ENCODE measurements around the gene LONP2. TPM values are rescaled to one million over a fixed set of nuclear protein-coding genes. Genes with fewer than 3 reads are reported as not detected.
"Not testable (repeated sequence)": the region's sequence is repeated elsewhere in the genome, so short reads cannot be mapped to it uniquely, and the experiment has no call there.

The LONP2 gene
- total RNA-seq, 1 experiment from 2014 or later: 55.6 TPM

DNA sequence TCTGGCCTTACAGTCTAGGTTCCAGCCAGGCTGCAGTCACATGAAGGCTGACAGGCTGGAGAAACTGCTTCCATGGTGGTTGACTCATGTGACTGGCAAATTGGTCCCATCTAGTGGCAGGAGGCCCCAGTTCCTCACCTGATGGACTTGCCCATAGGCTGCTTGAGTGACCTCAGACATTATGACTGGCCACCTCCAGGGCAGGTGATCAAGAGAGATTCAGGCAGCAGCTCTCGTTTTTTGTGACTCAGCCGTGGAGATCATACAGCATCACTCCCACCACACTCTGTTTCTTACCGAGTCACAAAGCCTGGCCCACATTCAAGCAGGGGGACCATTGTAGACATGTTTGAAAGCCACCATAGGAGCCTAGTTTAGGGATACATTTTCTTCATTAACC, 106.6 kb downstream of the LONP2 start:
- H3K36me3 Mint-ChIP-seq (ENCODE audit: insufficient read depth, unreplicated experiment): peaks cover 84% of the 10 kb centered on the region
- no TSS peak for BruUV-seq (replicated peaks)

DNA sequence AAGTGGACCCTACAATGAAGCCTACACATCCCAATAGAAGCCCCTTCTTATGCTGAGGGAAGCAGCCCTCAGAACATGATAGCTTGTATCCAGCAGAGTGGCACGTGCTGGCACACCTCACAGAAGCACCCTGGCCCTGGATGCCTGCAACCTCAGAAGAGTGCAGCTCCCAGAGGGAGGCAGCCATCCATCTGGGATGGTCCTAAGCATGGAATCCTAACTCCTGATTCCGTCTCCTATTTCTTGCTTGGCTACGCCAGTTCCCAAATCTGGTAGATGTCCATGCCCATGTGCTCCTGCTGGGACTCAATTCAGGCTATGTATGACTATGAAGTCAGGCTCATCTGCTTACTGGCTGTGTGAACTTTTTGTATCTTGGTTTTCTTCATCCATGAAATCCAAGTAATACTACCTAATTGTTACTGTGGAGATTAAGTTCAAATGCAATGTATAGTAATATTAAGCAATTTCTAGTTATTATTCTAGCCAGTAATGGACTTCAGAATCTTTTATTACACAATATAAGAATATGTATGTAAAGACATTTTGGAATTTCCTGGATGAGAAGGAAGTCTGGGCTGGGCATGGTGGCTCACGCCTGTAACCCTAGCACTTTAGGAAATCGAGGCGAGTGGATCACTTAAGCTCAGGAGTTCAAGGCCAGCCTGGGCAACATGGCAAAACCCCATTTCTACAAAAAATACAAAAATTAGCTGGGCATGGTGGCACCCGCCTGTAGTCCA, 108.7 kb downstream of the LONP2 start:
- ChIA-PET POLR2A (interaction anchor here (0.8 kb wide), 1 partner anchor 146 kb away, joined by 3 read pairs; no protein-coding TSS in a partner anchor), CTCF (interaction anchor here (0.6 to 11.3 kb wide), 16 partner anchors 12 to 845 kb away, joined by 3 to 169 read pairs (median 4); no protein-coding TSS in a partner anchor)
- no peaks in the 10 kb centered on the region for H3K27me3 Mint-ChIP-seq (ENCODE audit: insufficient read depth, unreplicated experiment)
- H3K4me1 Mint-ChIP-seq (ENCODE audit: insufficient read depth, unreplicated experiment): no peaks in the 10 kb centered on the region
- H3K9me3 Mint-ChIP-seq (ENCODE audit: unreplicated experiment): no peaks in the 10 kb centered on the region
- no peak overlapping the region for H3K4me3 Mint-ChIP-seq (ENCODE audit: unreplicated experiment)
- no TSS peak for BruUV-seq (replicated peaks)
- H3K36me3 Mint-ChIP-seq (ENCODE audit: insufficient read depth, unreplicated experiment): peaks cover 77% of the 10 kb centered on the region
- H3K27ac Mint-ChIP-seq (ENCODE audit: low read depth, unreplicated experiment): peak overlapping the region; percentile 46
- TF ChIP-seq, protein P1, sequence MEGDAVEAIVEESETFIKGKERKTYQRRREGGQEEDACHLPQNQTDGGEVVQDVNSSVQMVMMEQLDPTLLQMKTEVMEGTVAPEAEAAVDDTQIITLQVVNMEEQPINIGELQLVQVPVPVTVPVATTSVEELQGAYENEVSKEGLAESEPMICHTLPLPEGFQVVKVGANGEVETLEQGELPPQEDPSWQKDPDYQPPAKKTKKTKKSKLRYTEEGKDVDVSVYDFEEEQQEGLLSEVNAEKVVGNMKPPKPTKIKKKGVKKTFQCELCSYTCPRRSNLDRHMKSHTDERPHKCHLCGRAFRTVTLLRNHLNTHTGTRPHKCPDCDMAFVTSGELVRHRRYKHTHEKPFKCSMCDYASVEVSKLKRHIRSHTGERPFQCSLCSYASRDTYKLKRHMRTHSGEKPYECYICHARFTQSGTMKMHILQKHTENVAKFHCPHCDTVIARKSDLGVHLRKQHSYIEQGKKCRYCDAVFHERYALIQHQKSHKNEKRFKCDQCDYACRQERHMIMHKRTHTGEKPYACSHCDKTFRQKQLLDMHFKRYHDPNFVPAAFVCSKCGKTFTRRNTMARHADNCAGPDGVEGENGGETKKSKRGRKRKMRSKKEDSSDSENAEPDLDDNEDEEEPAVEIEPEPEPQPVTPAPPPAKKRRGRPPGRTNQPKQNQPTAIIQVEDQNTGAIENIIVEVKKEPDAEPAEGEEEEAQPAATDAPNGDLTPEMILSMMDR (IDR thresholded peaks at IDR 0.05; ENCODE audit: unreplicated experiment): no peak
- DNase-seq (ENCODE audit: unreplicated experiment): no peak
- intact Hi-C loops (cut with micrococcal nuclease): loop anchor here (1.0 kb wide), 4 partner anchors 32 to 270 kb away; partner anchors contain the start of gene SIAH1

More for the DNA sequence above, 106.6 kb downstream of the LONP2 start:
- Mint-ChIP-seq H3K4me3 (ENCODE audit: unreplicated experiment) (no peak overlapping the region), H3K27me3 (ENCODE audit: insufficient read depth, unreplicated experiment) (no peaks in the 10 kb centered on the region), H3K27ac (ENCODE audit: low read depth, unreplicated experiment) (no peak overlapping the region), H3K4me1 (ENCODE audit: insufficient read depth, unreplicated experiment) (no peaks in the 10 kb centered on the region), H3K9me3 (ENCODE audit: unreplicated experiment) (no peaks in the 10 kb centered on the region)
- TF ChIP-seq, protein P1 (IDR thresholded peaks at IDR 0.05; ENCODE audit: unreplicated experiment): no peak
- DNase-seq (ENCODE audit: unreplicated experiment): no peak
- intact Hi-C loops (cut with micrococcal nuclease): no loop called here
- ChIA-PET POLR2A (interaction anchor here (0.8 to 1.0 kb wide), 4 partner anchors 10 to 14 kb away, joined by 3 read pairs; no protein-coding TSS in a partner anchor), CTCF (interaction anchor here (0.6 to 1.7 kb wide), 8 partner anchors 33 to 277 kb away, joined by 3 to 16 read pairs (median 4); no protein-coding TSS in a partner anchor)

DNA sequence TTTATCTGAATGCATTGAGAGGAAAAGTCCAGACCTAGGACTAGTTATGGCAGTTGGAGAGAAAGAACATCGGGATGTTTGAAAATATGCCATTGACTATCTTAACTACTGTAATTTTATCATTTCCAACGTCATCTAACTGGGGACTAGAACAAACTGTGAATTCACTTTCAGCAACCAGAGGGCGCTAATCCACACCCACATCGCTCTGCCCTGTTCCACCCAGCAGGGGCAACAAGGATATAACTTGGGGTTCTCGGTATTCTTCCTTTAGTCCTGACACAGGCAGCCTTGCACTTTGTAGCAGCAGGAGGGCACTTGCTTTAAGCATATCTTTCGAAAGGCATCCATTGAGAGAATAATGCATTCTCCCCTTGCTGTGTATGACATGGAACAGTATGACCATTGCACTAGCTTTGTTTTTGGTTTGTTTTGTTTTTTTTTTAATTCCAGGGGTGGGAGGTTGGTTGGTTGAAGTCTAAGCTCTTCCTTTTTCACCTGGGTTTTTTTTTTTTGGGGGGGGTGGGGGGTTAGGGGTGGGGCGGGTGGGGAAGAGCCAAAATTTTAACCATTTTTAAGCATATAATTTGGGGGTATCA, 109.6 kb downstream of the LONP2 start:
- Mint-ChIP-seq H3K27me3 (ENCODE audit: insufficient read depth, unreplicated experiment) (no peaks in the 10 kb centered on the region), H3K36me3 (ENCODE audit: insufficient read depth, unreplicated experiment) (peaks cover 75% of the 10 kb centered on the region), H3K4me1 (ENCODE audit: insufficient read depth, unreplicated experiment) (no peaks in the 10 kb centered on the region), H3K4me3 (ENCODE audit: unreplicated experiment) (no peak overlapping the region), H3K9me3 (ENCODE audit: unreplicated experiment) (no peaks in the 10 kb centered on the region), H3K27ac (ENCODE audit: low read depth, unreplicated experiment) (peak overlapping the region; percentile 46)
- BruUV-seq (replicated peaks): no TSS peak
- TF ChIP-seq, protein P1 (IDR thresholded peaks at IDR 0.05; ENCODE audit: unreplicated experiment): peak; percentile 71
- intact Hi-C loops (cut with micrococcal nuclease): loop anchor here (1.0 kb wide), 4 partner anchors 32 to 270 kb away; partner anchors contain the start of gene SIAH1
- DNase-seq (ENCODE audit: unreplicated experiment): peak; percentile 74
- ChIA-PET CTCF (interaction anchor here (0.5 to 11.3 kb wide), 30 partner anchors 8 to 771 kb away, joined by 3 to 169 read pairs (median 4); no protein-coding TSS in a partner anchor), POLR2A (interaction anchor here (0.7 to 4.7 kb wide), 5 partner anchors 12 to 276 kb away, joined by 3 to 21 read pairs (median 3); no protein-coding TSS in a partner anchor)

DNA sequence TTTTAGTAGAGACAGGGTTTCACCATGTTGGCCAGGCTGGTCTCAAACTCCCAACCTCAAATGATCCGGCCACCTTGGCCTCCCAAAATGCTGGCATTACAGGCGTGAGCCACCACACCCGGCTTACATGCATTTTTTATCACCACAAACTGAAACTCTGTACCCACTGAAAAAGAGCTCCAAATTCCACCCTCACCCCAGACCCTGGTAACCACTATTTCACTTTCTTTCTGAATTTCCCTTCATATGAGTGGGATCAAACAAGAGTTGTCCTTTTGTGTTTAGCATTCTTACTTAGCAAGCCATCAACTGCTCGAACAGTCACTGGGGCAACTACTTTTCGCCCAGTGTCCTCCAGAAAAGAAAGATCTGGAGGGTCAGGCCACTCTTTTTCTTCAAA, 110.3 kb downstream of the LONP2 start:
- CTCF ChIA-PET: interaction anchor here (0.5 to 11.3 kb wide), 29 partner anchors 8 to 772 kb away, joined by 3 to 169 read pairs (median 5); no protein-coding TSS in a partner anchor
- POLR2A ChIA-PET: interaction anchor here (0.6 to 4.7 kb wide), 8 partner anchors 11 to 276 kb away, joined by 3 to 21 read pairs (median 3); no protein-coding TSS in a partner anchor
- intact Hi-C loops (cut with micrococcal nuclease): not testable (repeated sequence)

More for the DNA sequence above, 110.3 kb downstream of the LONP2 start:
- H3K9me3 Mint-ChIP-seq (ENCODE audit: unreplicated experiment); H3K27me3 Mint-ChIP-seq (ENCODE audit: insufficient read depth, unreplicated experiment); H3K4me3 Mint-ChIP-seq (ENCODE audit: unreplicated experiment); BruUV-seq (replicated peaks); H3K4me1 Mint-ChIP-seq (ENCODE audit: insufficient read depth, unreplicated experiment); H3K27ac Mint-ChIP-seq (ENCODE audit: low read depth, unreplicated experiment); DNase-seq (ENCODE audit: unreplicated experiment): not testable (repeated sequence)
- peaks cover 70% of the 10 kb centered on the region for H3K36me3 Mint-ChIP-seq (ENCODE audit: insufficient read depth, unreplicated experiment)

Data from MCF 10A (cell line).